ENCODE results near the gene CASKIN2. TPM values are rescaled to one million over a fixed set of nuclear protein-coding genes. Genes with fewer than 3 reads are reported as not detected.
A peak's percentile ranks its signal among the peaks of the same experiment; 100 is the strongest.

CASKIN2 gene
- total RNA-seq, 1 experiment from 2014 or later, result 19.7 TPM

- no peak for DNase-seq (ENCODE audit: low read depth in 1 of 2, low spot score in 2 of 2)
- H3K4me1 ChIP-seq (replicated peaks), result no peaks in the 10 kb centered on the region
- H3K27me3 ChIP-seq (replicated peaks), result no peaks in the 10 kb centered on the region
- no peak overlapping the region for H3K27ac ChIP-seq
- no peaks in the 10 kb centered on the region for H3K9me3 ChIP-seq (replicated peaks)
- H3K4me3 ChIP-seq, result no peak overlapping the region
- peaks cover 100% of the 10 kb centered on the region for H3K36me3 ChIP-seq
These were observed 12.5 kb downstream of the CASKIN2 start for GRCh38 chr17:75502721-75503329.

GRCh38 chr17:75502072-75502720 is 13.1 kb downstream of the CASKIN2 start:
- Histone ChIP-seq H3K27me3 (replicated peaks) (no peaks in the 10 kb centered on the region), H3K9me3 (replicated peaks) (no peaks in the 10 kb centered on the region), H3K36me3 (peaks cover 99% of the 10 kb centered on the region), H3K4me1 (replicated peaks) (no peaks in the 10 kb centered on the region), H3K4me3 (no peak overlapping the region), H3K27ac (no peak overlapping the region)
- no peak for DNase-seq (ENCODE audit: low read depth in 1 of 2, low spot score in 2 of 2)

GRCh38 chr17:75501378-75502071 is 13.8 kb downstream of the CASKIN2 start:
- H3K27me3 ChIP-seq (replicated peaks), result no peaks in the 10 kb centered on the region
- no peak overlapping the region for H3K4me3 ChIP-seq
- H3K36me3 ChIP-seq, result peaks cover 98% of the 10 kb centered on the region
- no peak overlapping the region for H3K27ac ChIP-seq
- H3K9me3 ChIP-seq (replicated peaks), result no peaks in the 10 kb centered on the region
- H3K4me1 ChIP-seq (replicated peaks), result no peaks in the 10 kb centered on the region
- DNase-seq (ENCODE audit: low read depth in 1 of 2, low spot score in 2 of 2), result no peak

GRCh38 chr17:75500419-75501216 is 14.7 kb downstream of the CASKIN2 start:
- DNase-seq (ENCODE audit: low read depth in 1 of 2, low spot score in 2 of 2), result no peak
- H3K9me3 ChIP-seq (replicated peaks), result no peaks in the 10 kb centered on the region
- H3K27me3 ChIP-seq (replicated peaks), result no peaks in the 10 kb centered on the region
- H3K36me3 ChIP-seq, result peaks cover 98% of the 10 kb centered on the region
- no peak overlapping the region for H3K4me3 ChIP-seq
- no peaks in the 10 kb centered on the region for H3K4me1 ChIP-seq (replicated peaks)
- H3K27ac ChIP-seq, result no peak overlapping the region

GRCh38 chr17:75499313-75500022 is 15.9 kb downstream of the CASKIN2 start:
- no peaks in the 10 kb centered on the region for H3K27me3 ChIP-seq (replicated peaks)
- H3K4me1 ChIP-seq (replicated peaks), result peaks cover 9% of the 10 kb centered on the region
- H3K27ac ChIP-seq, result no peak overlapping the region
- H3K36me3 ChIP-seq, result peaks cover 98% of the 10 kb centered on the region
- no peaks in the 10 kb centered on the region for H3K9me3 ChIP-seq (replicated peaks)
- H3K4me3 ChIP-seq, result no peak overlapping the region
- no peak for DNase-seq (ENCODE audit: low read depth in 1 of 2, low spot score in 2 of 2)

- no peaks in the 10 kb centered on the region for H3K27me3 ChIP-seq (replicated peaks)
- H3K27ac ChIP-seq, result no peak overlapping the region
- peaks cover 98% of the 10 kb centered on the region for H3K36me3 ChIP-seq
- DNase-seq (ENCODE audit: low read depth in 1 of 2, low spot score in 2 of 2), result no peak
- H3K9me3 ChIP-seq (replicated peaks), result no peaks in the 10 kb centered on the region
- H3K4me1 ChIP-seq (replicated peaks), result peaks cover 16% of the 10 kb centered on the region
- H3K4me3 ChIP-seq, result no peak overlapping the region
These were observed 16.6 kb downstream of the CASKIN2 start for GRCh38 chr17:75498726-75499213.

GRCh38 chr17:75498039-75498725 is 17.2 kb downstream of the CASKIN2 start:
- Histone ChIP-seq H3K36me3 (peaks cover 98% of the 10 kb centered on the region), H3K27me3 (replicated peaks) (no peaks in the 10 kb centered on the region), H3K4me3 (no peak overlapping the region), H3K27ac (no peak overlapping the region), H3K4me1 (replicated peaks) (peaks cover 22% of the 10 kb centered on the region), H3K9me3 (replicated peaks) (no peaks in the 10 kb centered on the region)
- DNase-seq (ENCODE audit: low read depth in 1 of 2, low spot score in 2 of 2), result no peak

GRCh38 chr17:75496005-75496404 is 19.3 kb downstream of the CASKIN2 start:
- Histone ChIP-seq H3K4me3 (no peak overlapping the region), H3K36me3 (peaks cover 98% of the 10 kb centered on the region), H3K4me1 (replicated peaks) (peaks cover 24% of the 10 kb centered on the region), H3K9me3 (replicated peaks) (no peaks in the 10 kb centered on the region), H3K27ac (no peak overlapping the region), H3K27me3 (replicated peaks) (no peaks in the 10 kb centered on the region)
- no peak for DNase-seq (ENCODE audit: low read depth in 1 of 2, low spot score in 2 of 2)

- Histone ChIP-seq H3K36me3 (peaks cover 91% of the 10 kb centered on the region), H3K4me1 (replicated peaks) (peaks cover 24% of the 10 kb centered on the region)
These were observed 20.9 kb downstream of the CASKIN2 start for GRCh38 chr17:75494326-75494877.

GRCh38 chr17:75493476-75494129 is 21.7 kb downstream of the CASKIN2 start:
- DNase-seq (ENCODE audit: low read depth in 1 of 2, low spot score in 2 of 2), result no peak
- Histone ChIP-seq H3K27me3 (replicated peaks) (no peaks in the 10 kb centered on the region), H3K4me3 (no peak overlapping the region), H3K27ac (peak overlapping the region; percentile 50), H3K9me3 (replicated peaks) (no peaks in the 10 kb centered on the region), H3K4me1 (replicated peaks) (peaks cover 24% of the 10 kb centered on the region), H3K36me3 (peaks cover 88% of the 10 kb centered on the region)

More at GRCh38 chr17:75494326-75494877, 20.9 kb downstream of the CASKIN2 start:
- no peaks in the 10 kb centered on the region for H3K9me3 ChIP-seq (replicated peaks)
- no peaks in the 10 kb centered on the region for H3K27me3 ChIP-seq (replicated peaks)
- peak overlapping the region; percentile 50 for H3K27ac ChIP-seq
- DNase-seq (ENCODE audit: low read depth in 1 of 2, low spot score in 2 of 2), result peak; percentile 76 to 85
- no peak overlapping the region for H3K4me3 ChIP-seq

GRCh38 chr17:75492555-75493168 is 22.7 kb downstream of the CASKIN2 start:
- Histone ChIP-seq H3K27ac (no peak overlapping the region), H3K36me3 (peaks cover 86% of the 10 kb centered on the region), H3K9me3 (replicated peaks) (no peaks in the 10 kb centered on the region), H3K4me1 (replicated peaks) (peaks cover 28% of the 10 kb centered on the region), H3K27me3 (replicated peaks) (no peaks in the 10 kb centered on the region), H3K4me3 (no peak overlapping the region)
- no peak for DNase-seq (ENCODE audit: low read depth in 1 of 2, low spot score in 2 of 2)

GRCh38 chr17:75491680-75492079 is 23.7 kb downstream of the CASKIN2 start:
- DNase-seq (ENCODE audit: low read depth in 1 of 2, low spot score in 2 of 2), result no peak
- no peak overlapping the region for H3K4me3 ChIP-seq
- no peaks in the 10 kb centered on the region for H3K9me3 ChIP-seq (replicated peaks)

More at GRCh38 chr17:75491680-75492079, 23.7 kb downstream of the CASKIN2 start:
- Histone ChIP-seq H3K4me1 (replicated peaks) (peaks cover 35% of the 10 kb centered on the region), H3K36me3 (peaks cover 82% of the 10 kb centered on the region), H3K27ac (no peak overlapping the region), H3K27me3 (replicated peaks) (no peaks in the 10 kb centered on the region)

Data from SJSA1 (cell line).